ENCODE data around the gene SLC38A1.

The SLC38A1 gene

GRCh38 chr12:46263140-46264016 is 5.5 kb downstream of the SLC38A1 start:
- H2BK15ac ChIP-seq (replicated peaks; ENCODE audit: low read depth) = no peak overlapping the region
- no peak overlapping the region for H2BK5ac ChIP-seq (ENCODE audit: low read length)
- H3K56ac ChIP-seq (ENCODE audit: low read length) = peak overlapping the region; percentile 58
- peaks cover 92% of the 10 kb centered on the region for H3K79me2 ChIP-seq (ENCODE audit: control insufficient read depth, insufficient read depth, low read length)
- DNase-seq = no peak
- no peaks in the 10 kb centered on the region for H3K36me3 ChIP-seq (ENCODE audit: control insufficient read depth, insufficient read depth, low read length)
- H3K79me1 ChIP-seq (ENCODE audit: low read length) = peaks cover 1% of the 10 kb centered on the region
- H3K4me3 ChIP-seq (ENCODE audit: low read length) = no peak overlapping the region
- H2AK5ac ChIP-seq (ENCODE audit: low read length) = no peak overlapping the region
- H3K4me2 ChIP-seq (ENCODE audit: low read length) = peak overlapping the region; percentile 11
- no peak overlapping the region for H4K5ac ChIP-seq (ENCODE audit: low read length)
- H3K27me3 ChIP-seq (ENCODE audit: insufficient read depth, low read length, poor library complexity) = no peaks in the 10 kb centered on the region
- H3K18ac ChIP-seq (ENCODE audit: low read length) = no peak overlapping the region
- H4K8ac ChIP-seq (ENCODE audit: low read depth, low read length) = no peak overlapping the region
- H3K23ac ChIP-seq (ENCODE audit: low read length) = no peak overlapping the region
- peaks cover 24% of the 10 kb centered on the region for H3K4me1 ChIP-seq (ENCODE audit: control insufficient read depth, low read depth, low read length)
- no CpG with 5 or more reads among the region's 6 CpGs for WGBS (ENCODE audit: extremely low coverage, insufficient coverage, low lambda C conversion rate)
- no peak overlapping the region for H3K4ac ChIP-seq (ENCODE audit: low read depth, low read length)
- H3K27ac ChIP-seq (ENCODE audit: low read depth, low read length) = no peak overlapping the region
- H2BK120ac ChIP-seq (ENCODE audit: low read depth, low read length) = no peak overlapping the region
- H3K9ac ChIP-seq (ENCODE audit: low read length) = peak overlapping the region; percentile 28

DNA sequence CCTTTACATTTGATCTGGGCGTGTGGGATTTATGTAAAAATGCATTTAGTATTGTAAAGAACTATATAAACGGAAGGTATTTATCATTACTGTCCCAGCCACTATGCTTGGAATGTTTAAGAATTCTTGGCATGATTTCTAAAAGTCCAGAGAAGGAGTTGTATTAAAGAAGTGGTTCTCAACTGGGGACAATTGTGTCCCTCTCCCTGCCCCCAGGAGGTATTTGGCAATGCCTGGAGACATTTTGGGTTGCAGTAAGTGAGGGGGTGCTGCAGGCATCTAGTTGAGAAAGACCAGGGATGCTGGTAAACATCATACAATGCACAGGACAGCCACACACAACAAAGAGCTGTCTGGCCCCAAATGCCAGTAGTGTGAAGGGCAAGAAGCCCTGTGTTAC is 7.2 kb downstream of the SLC38A1 start:
- no peak overlapping the region for H3K56ac ChIP-seq (ENCODE audit: low read length)
- H2BK5ac ChIP-seq (ENCODE audit: low read length) = no peak overlapping the region
- H3K27me3 ChIP-seq (ENCODE audit: insufficient read depth, low read length, poor library complexity) = no peaks in the 10 kb centered on the region
- peaks cover 92% of the 10 kb centered on the region for H3K79me2 ChIP-seq (ENCODE audit: control insufficient read depth, insufficient read depth, low read length)
- H3K4me1 ChIP-seq (ENCODE audit: control insufficient read depth, low read depth, low read length) = peaks cover 24% of the 10 kb centered on the region
- peaks cover 1% of the 10 kb centered on the region for H3K79me1 ChIP-seq (ENCODE audit: low read length)
- H3K4ac ChIP-seq (ENCODE audit: low read depth, low read length) = no peak overlapping the region
- no peak overlapping the region for H3K23ac ChIP-seq (ENCODE audit: low read length)
- H4K8ac ChIP-seq (ENCODE audit: low read depth, low read length) = no peak overlapping the region
- WGBS (ENCODE audit: extremely low coverage, insufficient coverage, low lambda C conversion rate) = no CpG with 5 or more reads among the region's 2 CpGs
- no peak overlapping the region for H3K4me2 ChIP-seq (ENCODE audit: low read length)
- no peak overlapping the region for H4K5ac ChIP-seq (ENCODE audit: low read length)
- H2AK5ac ChIP-seq (ENCODE audit: low read length) = no peak overlapping the region
- no peaks in the 10 kb centered on the region for H3K36me3 ChIP-seq (ENCODE audit: control insufficient read depth, insufficient read depth, low read length)
- no peak overlapping the region for H2BK120ac ChIP-seq (ENCODE audit: low read depth, low read length)
- no peak for DNase-seq
- H3K4me3 ChIP-seq (ENCODE audit: low read length) = no peak overlapping the region
- no peak overlapping the region for H3K27ac ChIP-seq (ENCODE audit: low read depth, low read length)
- no peak overlapping the region for H3K18ac ChIP-seq (ENCODE audit: low read length)
- H3K9ac ChIP-seq (ENCODE audit: low read length) = no peak overlapping the region
- no peak overlapping the region for H2BK15ac ChIP-seq (replicated peaks; ENCODE audit: low read depth)

GRCh38 chr12:46260913-46261476 is 7.8 kb downstream of the SLC38A1 start:
- Histone ChIP-seq H3K4ac (ENCODE audit: low read depth, low read length) (no peak overlapping the region), H2BK120ac (ENCODE audit: low read depth, low read length) (no peak overlapping the region), H3K79me1 (ENCODE audit: low read length) (peaks cover 1% of the 10 kb centered on the region), H3K56ac (ENCODE audit: low read length) (peak overlapping the region; percentile 51), H3K4me2 (ENCODE audit: low read length) (peak overlapping the region; percentile 2), H2BK5ac (ENCODE audit: low read length) (no peak overlapping the region), H3K23ac (ENCODE audit: low read length) (no peak overlapping the region), H2AK5ac (ENCODE audit: low read length) (no peak overlapping the region), H3K27ac (ENCODE audit: low read depth, low read length) (peak overlapping the region; percentile 47), H3K9ac (ENCODE audit: low read length) (peak overlapping the region; percentile 14), H4K8ac (ENCODE audit: low read depth, low read length) (no peak overlapping the region), H2BK15ac (replicated peaks; ENCODE audit: low read depth) (no peak overlapping the region), H3K4me1 (ENCODE audit: control insufficient read depth, low read depth, low read length) (peaks cover 24% of the 10 kb centered on the region), H3K36me3 (ENCODE audit: control insufficient read depth, insufficient read depth, low read length) (no peaks in the 10 kb centered on the region), H3K79me2 (ENCODE audit: control insufficient read depth, insufficient read depth, low read length) (peaks cover 90% of the 10 kb centered on the region), H4K5ac (ENCODE audit: low read length) (no peak overlapping the region), H3K4me3 (ENCODE audit: low read length) (no peak overlapping the region), H3K18ac (ENCODE audit: low read length) (no peak overlapping the region), H3K27me3 (ENCODE audit: insufficient read depth, low read length, poor library complexity) (no peaks in the 10 kb centered on the region)
- no peak for DNase-seq
- no CpG with 5 or more reads among the region's 2 CpGs for WGBS (ENCODE audit: extremely low coverage, insufficient coverage, low lambda C conversion rate)

DNA sequence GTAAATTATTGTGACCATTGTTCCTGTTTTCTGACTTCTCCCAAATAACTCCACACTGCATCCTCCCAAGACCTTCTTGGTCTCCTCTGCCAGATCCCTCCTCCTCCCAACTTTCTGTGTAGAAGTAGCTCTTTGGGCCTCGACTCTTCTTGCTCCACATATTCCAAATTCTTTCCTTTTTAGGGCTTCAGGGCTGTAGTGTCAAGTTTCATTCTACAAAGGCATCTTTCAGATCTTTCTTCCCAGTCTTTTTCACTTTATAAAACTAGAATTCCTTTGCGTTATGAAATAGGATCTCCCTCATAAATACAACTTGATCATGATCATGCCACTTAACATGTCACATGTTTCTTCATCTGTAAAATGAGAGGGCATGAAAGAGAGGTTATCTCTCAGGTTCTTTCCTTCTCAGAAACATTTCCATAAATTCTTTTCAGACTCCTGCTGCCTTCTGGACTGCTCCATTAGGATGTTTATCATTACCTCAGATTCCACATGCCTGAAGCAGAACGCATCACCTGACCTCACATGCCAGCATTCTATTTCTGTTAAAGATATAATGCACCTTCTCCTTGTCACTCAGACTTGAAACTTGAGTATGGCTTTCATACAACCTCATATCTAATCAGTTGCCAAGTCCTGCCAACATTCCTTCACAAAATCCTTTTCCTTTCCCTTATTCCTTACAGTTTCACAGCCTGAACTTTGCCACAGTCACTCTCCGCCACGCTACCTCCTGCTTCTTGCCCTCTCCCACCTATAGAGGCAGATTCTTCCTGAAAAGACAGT is 8.5 kb downstream of the SLC38A1 start:
- Histone ChIP-seq H3K27me3 (ENCODE audit: insufficient read depth, low read length, poor library complexity) (no peaks in the 10 kb centered on the region), H3K23ac (ENCODE audit: low read length) (no peak overlapping the region), H3K36me3 (ENCODE audit: control insufficient read depth, insufficient read depth, low read length) (no peaks in the 10 kb centered on the region), H2BK120ac (ENCODE audit: low read depth, low read length) (no peak overlapping the region), H3K9ac (ENCODE audit: low read length) (peak overlapping the region; percentile 14), H3K79me1 (ENCODE audit: low read length) (peaks cover 3% of the 10 kb centered on the region), H2AK5ac (ENCODE audit: low read length) (no peak overlapping the region), H3K56ac (ENCODE audit: low read length) (peak overlapping the region; percentile 51), H2BK5ac (ENCODE audit: low read length) (no peak overlapping the region), H3K4me1 (ENCODE audit: control insufficient read depth, low read depth, low read length) (peaks cover 21% of the 10 kb centered on the region), H3K27ac (ENCODE audit: low read depth, low read length) (peak overlapping the region; percentile 53), H4K5ac (ENCODE audit: low read length) (no peak overlapping the region), H4K8ac (ENCODE audit: low read depth, low read length) (no peak overlapping the region), H3K4me2 (ENCODE audit: low read length) (peak overlapping the region; percentile 2), H2BK15ac (replicated peaks; ENCODE audit: low read depth) (no peak overlapping the region), H3K4ac (ENCODE audit: low read depth, low read length) (no peak overlapping the region), H3K4me3 (ENCODE audit: low read length) (no peak overlapping the region), H3K18ac (ENCODE audit: low read length) (peak overlapping the region; percentile 51), H3K79me2 (ENCODE audit: control insufficient read depth, insufficient read depth, low read length) (peaks cover 89% of the 10 kb centered on the region)
- DNase-seq = peak; percentile 89
- WGBS (ENCODE audit: extremely low coverage, insufficient coverage, low lambda C conversion rate) = no CpG with 5 or more reads among the region's 5 CpGs

- no peak overlapping the region for H3K23ac ChIP-seq (ENCODE audit: low read length)
- no peak overlapping the region for H3K56ac ChIP-seq (ENCODE audit: low read length)
- DNase-seq = no peak
- peak overlapping the region; percentile 53 for H3K27ac ChIP-seq (ENCODE audit: low read depth, low read length)
- H4K5ac ChIP-seq (ENCODE audit: low read length) = no peak overlapping the region
- no peak overlapping the region for H2AK5ac ChIP-seq (ENCODE audit: low read length)
- peaks cover 85% of the 10 kb centered on the region for H3K79me2 ChIP-seq (ENCODE audit: control insufficient read depth, insufficient read depth, low read length)
- no peak overlapping the region for H2BK15ac ChIP-seq (replicated peaks; ENCODE audit: low read depth)
- H3K27me3 ChIP-seq (ENCODE audit: insufficient read depth, low read length, poor library complexity) = no peaks in the 10 kb centered on the region
- no peak overlapping the region for H2BK5ac ChIP-seq (ENCODE audit: low read length)
- H3K4me1 ChIP-seq (ENCODE audit: control insufficient read depth, low read depth, low read length) = peaks cover 19% of the 10 kb centered on the region
- H3K4me3 ChIP-seq (ENCODE audit: low read length) = no peak overlapping the region
- H3K9ac ChIP-seq (ENCODE audit: low read length) = no peak overlapping the region
- H3K79me1 ChIP-seq (ENCODE audit: low read length) = peaks cover 3% of the 10 kb centered on the region
- H3K4ac ChIP-seq (ENCODE audit: low read depth, low read length) = no peak overlapping the region
- H2BK120ac ChIP-seq (ENCODE audit: low read depth, low read length) = no peak overlapping the region
- H3K4me2 ChIP-seq (ENCODE audit: low read length) = no peak overlapping the region
- H3K18ac ChIP-seq (ENCODE audit: low read length) = peak overlapping the region; percentile 51
- H3K36me3 ChIP-seq (ENCODE audit: control insufficient read depth, insufficient read depth, low read length) = no peaks in the 10 kb centered on the region
- no CpG with 5 or more reads among the region's 1 CpG for WGBS (ENCODE audit: extremely low coverage, insufficient coverage, low lambda C conversion rate)
- H4K8ac ChIP-seq (ENCODE audit: low read depth, low read length) = no peak overlapping the region
Observed at GRCh38 chr12:46259713-46260112, 9.1 kb downstream of the SLC38A1 start.
